ENCODE results near the gene CKLF.

GRCh38 chr16:66510711-66511601 lies 41.4 kb upstream of the CKLF start:
- TF ChIP-seq, protein P1, sequence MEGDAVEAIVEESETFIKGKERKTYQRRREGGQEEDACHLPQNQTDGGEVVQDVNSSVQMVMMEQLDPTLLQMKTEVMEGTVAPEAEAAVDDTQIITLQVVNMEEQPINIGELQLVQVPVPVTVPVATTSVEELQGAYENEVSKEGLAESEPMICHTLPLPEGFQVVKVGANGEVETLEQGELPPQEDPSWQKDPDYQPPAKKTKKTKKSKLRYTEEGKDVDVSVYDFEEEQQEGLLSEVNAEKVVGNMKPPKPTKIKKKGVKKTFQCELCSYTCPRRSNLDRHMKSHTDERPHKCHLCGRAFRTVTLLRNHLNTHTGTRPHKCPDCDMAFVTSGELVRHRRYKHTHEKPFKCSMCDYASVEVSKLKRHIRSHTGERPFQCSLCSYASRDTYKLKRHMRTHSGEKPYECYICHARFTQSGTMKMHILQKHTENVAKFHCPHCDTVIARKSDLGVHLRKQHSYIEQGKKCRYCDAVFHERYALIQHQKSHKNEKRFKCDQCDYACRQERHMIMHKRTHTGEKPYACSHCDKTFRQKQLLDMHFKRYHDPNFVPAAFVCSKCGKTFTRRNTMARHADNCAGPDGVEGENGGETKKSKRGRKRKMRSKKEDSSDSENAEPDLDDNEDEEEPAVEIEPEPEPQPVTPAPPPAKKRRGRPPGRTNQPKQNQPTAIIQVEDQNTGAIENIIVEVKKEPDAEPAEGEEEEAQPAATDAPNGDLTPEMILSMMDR (IDR thresholded peaks at IDR 0.05; ENCODE audit: low read depth, low read length, poor library complexity, severe bottlenecking), result no peak
- no peak for TF ChIP-seq EZH2phosphoT487 (IDR thresholded peaks at IDR 0.05; ENCODE audit: borderline replicate concordance, low read length)
